Keratinocyte (primary cell): Measurements from ENCODE around the gene PID1. TPM values are rescaled to one million over a fixed set of nuclear protein-coding genes. Genes with fewer than 3 reads are reported as not detected.

ENCODE experiments used
- DNase-seq: peaks from one replicate; pipeline ENCODE4 v3.0.0-alpha.2; 2011; ENCODE audit warnings: low read depth, missing footprints, low spot score
- FAIRE-seq: peaks from 2 replicates; lab custom pipeline; 2011; peaks lifted over from hg19 to GRCh38; lab: Jason Lieb, UNC
- H2AFZ ChIP-seq: 2 replicates; pipeline ENCODE4 v1.6.0; 2012; ENCODE audit warnings: low read length, control low read depth, inconsistent platforms; ENCODE audit not compliant: control insufficient read depth
- H3K27ac ChIP-seq: 2 replicates; pipeline ENCODE4 v1.5.1; 2011; ENCODE audit warnings: low read length; ENCODE audit not compliant: control insufficient read depth, insufficient read depth
- H3K27me3 ChIP-seq: 3 replicates; pipeline ENCODE4 v1.6.0; 2011; ENCODE audit warnings: low read length; ENCODE audit not compliant: control insufficient read depth, insufficient read depth; ENCODE audit errors: extremely low read depth
- H3K36me3 ChIP-seq, 2 experiments: 2 replicates in 1 of 2; 3 replicates in 1 of 2; pipeline ENCODE4 v1.5.1; 2011; ENCODE audit warnings: low read length in 2 of 2, mild to moderate bottlenecking in 1 of 2; ENCODE audit not compliant: control insufficient read depth in 2 of 2, insufficient read depth in 2 of 2; ENCODE audit errors: extremely low read depth in 1 of 2
- H3K4me1 ChIP-seq: 3 replicates; pipeline ENCODE4 v1.5.1; 2011; ENCODE audit warnings: low read length; ENCODE audit not compliant: control insufficient read depth, insufficient read depth; ENCODE audit errors: extremely low read depth
- H3K4me2 ChIP-seq: 3 replicates; pipeline ENCODE4 v1.6.0; 2011; ENCODE audit warnings: low read depth, low read length; ENCODE audit not compliant: control insufficient read depth, insufficient read depth; ENCODE audit errors: extremely low read depth
- H3K4me3 ChIP-seq, 3 experiments: fragments of 200-600 bp in 1 of 3; sonication (generic) in 1 of 3; 2 replicates in 2 of 3; 3 replicates in 1 of 3; pipeline ENCODE4 v1.5.1; 2011 to 2016; ENCODE audit warnings: low read length in 3 of 3, mild to moderate bottlenecking in 3 of 3, control low read depth in 2 of 3, inconsistent platforms in 1 of 3, low read depth in 1 of 3, mixed read lengths in 1 of 3, mixed run types in 1 of 3, moderate library complexity in 1 of 3; ENCODE audit not compliant: control insufficient read depth in 2 of 3, insufficient read depth in 2 of 3; ENCODE audit errors: extremely low read depth in 1 of 3
- H3K79me2 ChIP-seq: 2 replicates; pipeline ENCODE4 v1.6.0; 2012; ENCODE audit warnings: low read length; ENCODE audit not compliant: control insufficient read depth, insufficient read depth
- H3K9ac ChIP-seq: 3 replicates; pipeline ENCODE4 v1.6.0; 2011; ENCODE audit warnings: low read length; ENCODE audit not compliant: control insufficient read depth, insufficient read depth; ENCODE audit errors: extremely low read depth
- H3K9me1 ChIP-seq: 3 replicates; pipeline ENCODE4 v1.6.0; 2011; ENCODE audit warnings: low read length; ENCODE audit not compliant: control insufficient read depth, insufficient read depth; ENCODE audit errors: extremely low read depth
- H3K9me3 ChIP-seq: 2 replicates; pipeline ENCODE4 v1.5.1; 2012; ENCODE audit warnings: low read depth, low read length; ENCODE audit not compliant: control insufficient read depth
- H4K20me1 ChIP-seq: 3 replicates; pipeline ENCODE4 v1.6.0; 2011; ENCODE audit warnings: low read length; ENCODE audit not compliant: control insufficient read depth, insufficient read depth; ENCODE audit errors: extremely low read depth
- EZH2 ChIP-seq: IDR thresholded peaks from one replicate; pipeline ENCODE4 v1.6.1; 2012; ENCODE audit warnings: inconsistent platforms, mild to moderate bottlenecking, low read length, moderate library complexity
- dilution Hi-C: fragments of 300-500 bp; cut with MboI; formaldehyde crosslinking; loops from one replicate; pipeline ENCODE4 v1.7.0; 2020; ENCODE audit warnings: low sequenced_read_pairs; ENCODE audit not compliant: extremely low pct_ligation_motif_present
- polyA plus RNA-seq, 5 experiments: library from polyadenylated mRNA; depleted of rRNA in 3 of 5; stranded (reverse) in 3 of 5; stranded (forward) in 1 of 5; unstranded in 1 of 5; fragments of >200 nt; gene quantifications; 1 replicate in 1 of 5; 2 replicates in 3 of 5; 3 replicates in 1 of 5; pipeline versions ENCODE4 v1.2.1 to v1.2.3, GENCODE V29; 2011 to 2012; ENCODE audit warnings: missing spikeins in 2 of 5, low read depth in 1 of 5, low replicate concordance in 1 of 5
- TF ChIP-seq, protein P1 (sequence below), 3 experiments: IDR thresholded peaks in 1 of 3; conservative IDR thresholded peaks in 1 of 3; optimal IDR thresholded peaks in 1 of 3; 2 replicates in 2 of 3; 3 replicates in 1 of 3; pipeline versions ENCODE3 to v1.5.1; 2011; ENCODE audit warnings: low read length in 3 of 3, mild to moderate bottlenecking in 3 of 3, moderate library complexity in 2 of 3, control low read depth in 1 of 3, inconsistent platforms in 1 of 3; ENCODE audit not compliant: insufficient read depth in 2 of 3; ENCODE audit errors: extremely low read depth in 1 of 3

The PID1 gene
- polyA plus RNA-seq, 1 donor (not counting 4 experiments of a cell fraction or from before 2014, with no cell fraction given): 5.4 TPM

GRCh38 chr2:229223107-229223506 lies 48.0 kb downstream of the PID1 start:
- no peak for DNase-seq
- no peak for TF ChIP-seq EZH2
- TF ChIP-seq, protein P1, sequence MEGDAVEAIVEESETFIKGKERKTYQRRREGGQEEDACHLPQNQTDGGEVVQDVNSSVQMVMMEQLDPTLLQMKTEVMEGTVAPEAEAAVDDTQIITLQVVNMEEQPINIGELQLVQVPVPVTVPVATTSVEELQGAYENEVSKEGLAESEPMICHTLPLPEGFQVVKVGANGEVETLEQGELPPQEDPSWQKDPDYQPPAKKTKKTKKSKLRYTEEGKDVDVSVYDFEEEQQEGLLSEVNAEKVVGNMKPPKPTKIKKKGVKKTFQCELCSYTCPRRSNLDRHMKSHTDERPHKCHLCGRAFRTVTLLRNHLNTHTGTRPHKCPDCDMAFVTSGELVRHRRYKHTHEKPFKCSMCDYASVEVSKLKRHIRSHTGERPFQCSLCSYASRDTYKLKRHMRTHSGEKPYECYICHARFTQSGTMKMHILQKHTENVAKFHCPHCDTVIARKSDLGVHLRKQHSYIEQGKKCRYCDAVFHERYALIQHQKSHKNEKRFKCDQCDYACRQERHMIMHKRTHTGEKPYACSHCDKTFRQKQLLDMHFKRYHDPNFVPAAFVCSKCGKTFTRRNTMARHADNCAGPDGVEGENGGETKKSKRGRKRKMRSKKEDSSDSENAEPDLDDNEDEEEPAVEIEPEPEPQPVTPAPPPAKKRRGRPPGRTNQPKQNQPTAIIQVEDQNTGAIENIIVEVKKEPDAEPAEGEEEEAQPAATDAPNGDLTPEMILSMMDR (optimal IDR thresholded peaks at IDR 0.05 in 1 of 3, IDR thresholded peaks at IDR 0.05 in 1 of 3, conservative IDR thresholded peaks at IDR 0.05 in 1 of 3; ENCODE audit: extremely low read depth in 1 of 3, insufficient read depth in 2 of 3, low read length in 3 of 3): no peak
- FAIRE-seq: no peak
- Histone ChIP-seq H3K9ac (no peak overlapping the region), H3K79me2 (no peaks in the 10 kb centered on the region), H3K9me3 (no peaks in the 10 kb centered on the region), H3K36me3 (no peaks in the 10 kb centered on the region), H3K4me3 (no peak overlapping the region), H3K4me1 (no peaks in the 10 kb centered on the region), H3K4me2 (no peak overlapping the region), H3K27me3 (no peaks in the 10 kb centered on the region), H3K9me1 (no peaks in the 10 kb centered on the region), H4K20me1 (no peaks in the 10 kb centered on the region), H3K27ac (no peak overlapping the region), H2AFZ (no peak overlapping the region)
- dilution Hi-C loops: no loop called here

DNA sequence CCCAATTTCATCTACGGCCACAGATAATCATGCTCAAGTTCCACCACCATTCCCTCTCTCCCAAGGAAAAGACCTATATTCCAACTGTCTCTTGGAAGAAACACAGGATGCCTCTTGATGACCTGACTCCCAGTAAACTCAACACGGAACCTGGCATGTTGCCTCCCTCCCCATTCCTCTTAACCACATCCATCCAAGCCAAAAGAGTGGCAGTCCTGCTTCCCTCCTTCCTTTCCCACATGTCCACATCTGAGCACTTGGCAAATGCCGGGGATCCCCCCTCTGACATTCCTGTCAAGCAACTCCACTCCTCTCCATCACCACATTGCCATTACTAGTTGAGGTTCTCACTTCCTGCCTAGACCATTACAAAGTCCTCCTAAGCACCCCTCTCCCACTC lies 49.4 kb downstream of the PID1 start:
- no peak overlapping the region for H2AFZ ChIP-seq
- H3K9ac ChIP-seq: no peak overlapping the region
- no peak for TF ChIP-seq EZH2
- TF ChIP-seq, protein P1 (optimal IDR thresholded peaks at IDR 0.05 in 1 of 3, IDR thresholded peaks at IDR 0.05 in 1 of 3, conservative IDR thresholded peaks at IDR 0.05 in 1 of 3; ENCODE audit: extremely low read depth in 1 of 3, insufficient read depth in 2 of 3, low read length in 3 of 3): no peak
- H3K4me1 ChIP-seq: no peaks in the 10 kb centered on the region
- H3K36me3 ChIP-seq: no peaks in the 10 kb centered on the region
- H4K20me1 ChIP-seq: no peaks in the 10 kb centered on the region
- no peaks in the 10 kb centered on the region for H3K9me3 ChIP-seq
- H3K27me3 ChIP-seq: no peaks in the 10 kb centered on the region
- dilution Hi-C loops: no loop called here
- H3K79me2 ChIP-seq: no peaks in the 10 kb centered on the region
- H3K27ac ChIP-seq: no peak overlapping the region
- H3K4me2 ChIP-seq: no peak overlapping the region
- DNase-seq: no peak
- no peak overlapping the region for H3K4me3 ChIP-seq
- no peak for FAIRE-seq
- no peaks in the 10 kb centered on the region for H3K9me1 ChIP-seq
